A549 (cell line): ENCODE results near the gene NIPAL1. TPM values are rescaled to one million over a fixed set of nuclear protein-coding genes. Genes with fewer than 3 reads are reported as not detected.
A peak's percentile ranks its signal among the peaks of the same experiment; 100 is the strongest.

ENCODE experiments used
- ATAC-seq, 2 experiments: fragments of 200-7000 bp in 1 of 2; fragments of >200 bp in 1 of 2; cut with Nextera tagmentation in 1 of 2; cut with Tn5 transposase in 1 of 2; 3 replicates each; pipeline versions ENCODE4 v1.8.0 to v1.9.1; 2018 to 2020; ENCODE audit warnings: mild to moderate bottlenecking in 1 of 2, moderate library complexity in 1 of 2
- CTCF ChIA-PET: fragments of 300-600 bp; sonication (Branson Sonifier 250); formaldehyde crosslinking; extraction: SDS; loops from one replicate; lab custom pipeline; 2021; ENCODE audit warnings: antibody characterized with exemption, inconsistent platforms; lab: Yijun Ruan, JAX
- POLR2A ChIA-PET: fragments of 350-600 bp; formaldehyde crosslinking; extraction: SDS; loops from one replicate; lab custom pipeline; 2021; ENCODE audit warnings: antibody characterized with exemption, inconsistent platforms; lab: Yijun Ruan, JAX
- DNase-seq, 2 experiments: peaks; one replicate each; pipeline versions ENCODE4 v3.0.0 to v3.0.0-alpha.2; 2011 to 2016; ENCODE audit warnings: low read depth in 1 of 2, low spot score in 1 of 2
- FAIRE-seq: peaks from 2 replicates; lab custom pipeline; 2011; peaks lifted over from hg19 to GRCh38; lab: Jason Lieb, UNC
- H3K27ac ChIP-seq, 2 experiments: fragments of >200 bp; sonication (Bioruptor Twin); formaldehyde crosslinking; 3 replicates each; pipeline ENCODE4 v1.5.1; 2016 to 2017
- H3K4me1 ChIP-seq: fragments of >200 bp; sonication (Bioruptor Twin); formaldehyde crosslinking; 3 replicates; pipeline ENCODE4 v1.6.1; 2016
- H3K4me2 ChIP-seq: fragments of >200 bp; sonication (Bioruptor Twin); formaldehyde crosslinking; 3 replicates; pipeline ENCODE4 v1.6.1; 2016
- H3K4me3 ChIP-seq: fragments of >200 bp; sonication (Bioruptor Twin); formaldehyde crosslinking; 3 replicates; pipeline ENCODE4 v1.5.1; 2016
- H3K9me3 ChIP-seq: fragments of >200 bp; sonication (Bioruptor Twin); formaldehyde crosslinking; 3 replicates; pipeline ENCODE4 v1.6.1; 2016
- BCL3 ChIP-seq: fragments of >200 bp; sonication (Bioruptor Twin); formaldehyde crosslinking; IDR thresholded peaks from 3 replicates; pipeline ENCODE4 v1.6.1; 2016
- CBX8 ChIP-seq: fragments of 200-600 bp; sonication (generic); IDR thresholded peaks from 2 replicates; pipeline ENCODE4 v1.6.1; 2016
- CTCF ChIP-seq: fragments of >200 bp; sonication (Bioruptor Twin); formaldehyde crosslinking; IDR thresholded peaks from 3 replicates; pipeline ENCODE4 v1.5.1; 2016
- HDAC2 ChIP-seq: fragments of 200-600 bp; sonication (generic); IDR thresholded peaks from 2 replicates; pipeline ENCODE4 v1.6.1; 2016
- HEYL ChIP-seq: fragments of 250-450 bp; sonication (Bioruptor Pico); IDR thresholded peaks from 2 replicates; pipeline ENCODE4 v1.8.0; 2021; ENCODE audit warnings: mild to moderate bottlenecking, moderate library complexity
- HMGXB4 ChIP-seq: fragments of 250-450 bp; sonication (Bioruptor Pico); IDR thresholded peaks from 2 replicates; pipeline ENCODE4 v1.5.0; 2021; ENCODE audit warnings: mild to moderate bottlenecking, moderate library complexity, borderline replicate concordance
- HOXB13 ChIP-seq: fragments of 250-450 bp; sonication (Bioruptor Pico); IDR thresholded peaks from 2 replicates; pipeline ENCODE4 v1.5.0; 2020; ENCODE audit warnings: low read depth, mild to moderate bottlenecking, moderate library complexity
- JUNB ChIP-seq: fragments of >200 bp; sonication (Bioruptor Twin); formaldehyde crosslinking; IDR thresholded peaks from 2 replicates; pipeline ENCODE4 v1.6.1; 2016
- KDM5A ChIP-seq: fragments of 200-600 bp; sonication (generic); IDR thresholded peaks from 2 replicates; pipeline ENCODE4 v1.6.1; 2016; ENCODE audit warnings: antibody characterized with exemption, mild to moderate bottlenecking
- MAFK ChIP-seq: fragments of 450-650 bp; IDR thresholded peaks from 2 replicates; pipeline ENCODE4 v1.6.1; 2014; ENCODE audit not compliant: partially characterized antibody
- MAZ ChIP-seq: fragments of 150-350 bp; IDR thresholded peaks from 2 replicates; pipeline ENCODE4 v1.6.1; 2014; ENCODE audit warnings: antibody characterized with exemption, low read depth, low read length, borderline replicate concordance
- MYC ChIP-seq: IDR thresholded peaks from 2 replicates; pipeline ENCODE4 v1.6.1; 2012; ENCODE audit warnings: mild to moderate bottlenecking, inconsistent platforms, low read length, improper control_type of control experiment, borderline replicate concordance
- RAD21 ChIP-seq, 2 experiments: fragments of >200 bp in 1 of 2; sonication (Bioruptor Twin) in 1 of 2; formaldehyde crosslinking in 1 of 2; IDR thresholded peaks in 1 of 2; conservative IDR thresholded peaks in 1 of 2; 2 replicates in 1 of 2; 3 replicates in 1 of 2; pipeline ENCODE4 v1.6.1; 2012 to 2018; ENCODE audit warnings: inconsistent platforms in 1 of 2
- RARB ChIP-seq: fragments of 250-450 bp; sonication (Bioruptor Pico); IDR thresholded peaks from 2 replicates; pipeline ENCODE4 v1.8.0; 2021; ENCODE audit warnings: mild to moderate bottlenecking, moderate library complexity
- RFX5 ChIP-seq: fragments of 450-650 bp; IDR thresholded peaks from 2 replicates; pipeline ENCODE4 v1.7.1; 2014; ENCODE audit warnings: antibody characterized with exemption, mild to moderate bottlenecking, moderate library complexity
- SMC3 ChIP-seq: fragments of >200 bp; sonication (Bioruptor Twin); formaldehyde crosslinking; IDR thresholded peaks from 3 replicates; pipeline ENCODE4 v1.6.1; 2018; ENCODE audit warnings: inconsistent platforms
- ZC3H11A ChIP-seq: fragments of 450-650 bp; IDR thresholded peaks from 2 replicates; pipeline ENCODE4 v1.6.1; 2014; ENCODE audit warnings: antibody characterized with exemption, mild to moderate bottlenecking
- ZFP36 ChIP-seq: fragments of 450-650 bp; IDR thresholded peaks from 2 replicates; pipeline ENCODE4 v1.6.1; 2014; ENCODE audit warnings: borderline replicate concordance; ENCODE audit not compliant: partially characterized antibody
- ZNF302 ChIP-seq: fragments of 250-450 bp; sonication (Bioruptor Pico); IDR thresholded peaks from 2 replicates; pipeline ENCODE4 v1.9.0; 2021; ENCODE audit warnings: inconsistent platforms, mild to moderate bottlenecking, moderate library complexity
- WGBS: methylation state at CpG from one replicate; pipeline ENCODE4 v1.1.6; 2017; ENCODE audit errors: missing lambda C conversion rate; 5-methylcytosine and 5-hydroxymethylcytosine counted together
- polyA plus RNA-seq, 4 experiments: library from polyadenylated mRNA; depleted of rRNA in 3 of 4; stranded (reverse); fragments of >200 nt; fragmentation: RNase III in 1 of 4; extraction: RNeasy Plus Mini Kit Qiagen cat#74134 plus additional on column Dnase treatment in 1 of 4; gene quantifications; 2 replicates in 3 of 4; 3 replicates in 1 of 4; pipeline ENCODE4 v1.2.3, GENCODE V29; 2011 to 2017

The NIPAL1 gene
- polyA plus RNA-seq, 2 of the 4 experiments (the other 2 are of a cell fraction), result 0.41 to 0.47 TPM

GRCh38 chr4:48031802-48032525 is 15.4 kb downstream of the NIPAL1 start:
- no peaks in the 10 kb centered on the region for H3K9me3 ChIP-seq
- TF ChIP-seq HOXB13 (CRISPR knock-in tag) (no peak), MYC (no peak), CBX8 (no peak), JUNB (no peak), ZC3H11A (no peak), MAFK (no peak)
- DNase-seq (no peak), FAIRE-seq (no peak), ATAC-seq (no peak)
- H3K4me1 ChIP-seq, result no peaks in the 10 kb centered on the region
- WGBS, result 52% methylated on average over 12 of the region's 12 CpGs
- POLR2A ChIA-PET, result no interaction called here
- no peak overlapping the region for H3K4me2 ChIP-seq
- no peak overlapping the region for H3K27ac ChIP-seq
- CTCF ChIA-PET, result interaction anchor here (0.7 kb wide), 1 partner anchor 58 kb away, joined by 3 read pairs; no protein-coding TSS in a partner anchor
- H3K4me3 ChIP-seq, result no peak overlapping the region

GRCh38 chr4:48032721-48033120 is 16.1 kb downstream of the NIPAL1 start:
- no peaks in the 10 kb centered on the region for H3K4me1 ChIP-seq
- POLR2A ChIA-PET, result no interaction called here
- TF ChIP-seq HEYL (CRISPR knock-in tag), result no peak
- TF ChIP-seq, all 56 proteins: peak for 0
- FAIRE-seq, result no peak
- Histone ChIP-seq H3K9me3 (no peaks in the 10 kb centered on the region), H3K4me2 (no peak overlapping the region), H3K27ac (no peak overlapping the region), H3K4me3 (no peak overlapping the region)
- no peak for ATAC-seq
- CTCF ChIA-PET, result interaction anchor here (0.7 to 2.6 kb wide), 2 partner anchors 54 to 57 kb away, joined by 3 to 19 read pairs; no protein-coding TSS in a partner anchor
- no peak for DNase-seq

GRCh38 chr4:48033412-48033811 is 16.8 kb downstream of the NIPAL1 start:
- Histone ChIP-seq H3K4me3 (no peak overlapping the region), H3K4me2 (no peak overlapping the region), H3K4me1 (no peaks in the 10 kb centered on the region), H3K9me3 (no peaks in the 10 kb centered on the region), H3K27ac (no peak overlapping the region)
- CTCF ChIA-PET, result interaction anchor here (1.5 to 2.6 kb wide), 5 partner anchors 8 to 57 kb away, joined by 4 to 19 read pairs (median 7); no protein-coding TSS in a partner anchor
- no peak for DNase-seq
- TF ChIP-seq ZFP36, result no peak
- TF ChIP-seq MAZ, result no peak
- TF ChIP-seq RARB (CRISPR knock-in tag), result no peak
- TF ChIP-seq ZNF302 (CRISPR knock-in tag), result no peak
- TF ChIP-seq BCL3, result no peak
- no peak for TF ChIP-seq KDM5A
- no peak for TF ChIP-seq RFX5
- no peak for TF ChIP-seq MYC
- no peak for TF ChIP-seq HMGXB4 (CRISPR knock-in tag)
- no peak for ATAC-seq
- FAIRE-seq, result no peak
- POLR2A ChIA-PET, result no interaction called here

- no peak for FAIRE-seq
- Histone ChIP-seq H3K9me3 (no peaks in the 10 kb centered on the region), H3K27ac (no peak overlapping the region), H3K4me1 (no peaks in the 10 kb centered on the region), H3K4me3 (no peak overlapping the region), H3K4me2 (no peak overlapping the region)
- ChIA-PET POLR2A (no interaction called here), CTCF (interaction anchor here (0.7 to 2.6 kb wide), 8 partner anchors 9 to 57 kb away, joined by 3 to 19 read pairs (median 6); partner anchors contain the start of gene CNGA1)
- TF ChIP-seq HDAC2, result no peak
- peak; percentile 24; the same call in 1 of the 3 replicates for TF ChIP-seq SMC3
- peak; percentile 23; the same call in 2 of the 3 replicates for TF ChIP-seq CTCF
- peak in 1 of 2 experiments; percentile 24; a peak in 1 of 5 replicates for TF ChIP-seq RAD21 (conservative IDR thresholded peaks at IDR 0.05 in 1 of 2, IDR thresholded peaks at IDR 0.05 in 1 of 2)
- 63% methylated on average over 1 of the region's 1 CpG for WGBS
- ATAC-seq, result peak in 1 of 2 experiments; percentile 57; a peak in 3 of 6 replicates
- DNase-seq, result peak in 1 of 2 experiments; percentile 18
Measured at GRCh38 chr4:48033825-48034413, 17.3 kb downstream of the NIPAL1 start.
